H1 (cell line): Measurements from ENCODE around the gene TSN. TPM values are rescaled to one million over a fixed set of nuclear protein-coding genes. Genes with fewer than 3 reads are reported as not detected.

Experiments
- CTCF ChIA-PET: fragments of 300-600 bp; sonication (Branson Sonifier 250); formaldehyde crosslinking; loops from one replicate; lab custom pipeline; 2021; ENCODE audit not compliant: partially characterized antibody; lab: Charles Lee
- POLR2A ChIA-PET: fragments of 300-600 bp; sonication (Branson Sonifier 250); formaldehyde crosslinking; loops from one replicate; lab custom pipeline; 2021; ENCODE audit warnings: inconsistent platforms; ENCODE audit not compliant: partially characterized antibody; lab: Charles Lee
- DNase-seq, 2 experiments: peaks; one replicate each; pipeline versions ENCODE4 v3.0.0 to v3.0.0-alpha.2; 2010 to 2022; ENCODE audit warnings: low spot score in 2 of 2, low read depth in 1 of 2, mixed read lengths in 1 of 2
- FAIRE-seq: peaks from 2 replicates; lab custom pipeline; 2011; peaks lifted over from hg19 to GRCh38; lab: Jason Lieb, UNC
- H2AFZ ChIP-seq: 2 replicates; pipeline ENCODE4 v1.8.1; 2012; ENCODE audit warnings: low read length, inconsistent platforms
- H2AK5ac ChIP-seq: 2 replicates; pipeline ENCODE4 v1.6.1; 2013; ENCODE audit warnings: low read depth, low read length
- H2BK120ac ChIP-seq: replicated peaks from 2 replicates; pipeline ENCODE3; 2013; ENCODE audit warnings: low read depth, low read length, inconsistent platforms
- H2BK12ac ChIP-seq: 2 replicates; pipeline ENCODE4 v1.6.1; 2013; ENCODE audit warnings: low read depth, low read length
- H2BK15ac ChIP-seq: 2 replicates; pipeline ENCODE4 v1.6.1; 2013; ENCODE audit warnings: low read length
- H2BK20ac ChIP-seq: 2 replicates; pipeline ENCODE4 v1.6.1; 2013; ENCODE audit warnings: low read length
- H2BK5ac ChIP-seq: 2 replicates; pipeline ENCODE4 v1.6.1; 2013; ENCODE audit warnings: low read depth, low read length
- H3K14ac ChIP-seq: 2 replicates; pipeline ENCODE4 v1.6.1; 2013; ENCODE audit warnings: inconsistent platforms; ENCODE audit not compliant: insufficient read length
- H3K18ac ChIP-seq: 2 replicates; pipeline ENCODE4 v1.6.1; 2013; ENCODE audit warnings: low read length; ENCODE audit errors: extremely low read depth
- H3K23ac ChIP-seq: 2 replicates; pipeline ENCODE4 v1.6.1; 2013; ENCODE audit warnings: inconsistent platforms; ENCODE audit not compliant: insufficient read length
- H3K23me2 ChIP-seq: 2 replicates; pipeline ENCODE4 v1.6.1; 2013; ENCODE audit warnings: low read depth, low read length
- H3K27ac ChIP-seq: 2 replicates; pipeline ENCODE4 v1.6.1; 2011; ENCODE audit warnings: low read depth, low read length, inconsistent platforms
- H3K27me3 ChIP-seq, 4 experiments: replicated peaks in 1 of 4; 1 replicate in 1 of 4; 2 replicates in 3 of 4; pipeline versions ENCODE4 v1.6.1 to v1.8.1; 2011 to 2013; ENCODE audit warnings: low read length in 3 of 4, mild to moderate bottlenecking in 3 of 4, inconsistent platforms in 2 of 4, mixed read lengths in 2 of 4, moderate library complexity in 1 of 4; ENCODE audit not compliant: control insufficient read depth in 3 of 4, insufficient read depth in 3 of 4; ENCODE audit errors: extremely low read depth in 1 of 4
- H3K36me3 ChIP-seq, 4 experiments: 2 replicates each; pipeline versions ENCODE4 v1.6.1 to v1.8.1; 2011 to 2013; ENCODE audit warnings: mild to moderate bottlenecking in 4 of 4, low read length in 3 of 4, moderate library complexity in 2 of 4, control low read depth in 1 of 4, inconsistent platforms in 1 of 4; ENCODE audit not compliant: insufficient read depth in 4 of 4, control insufficient read depth in 2 of 4
- H3K4ac ChIP-seq: replicated peaks from 2 replicates; pipeline ENCODE3; 2013; ENCODE audit warnings: low read length, low read depth, mixed read lengths, inconsistent platforms; ENCODE audit not compliant: insufficient read length
- H3K4me1 ChIP-seq, 4 experiments: replicated peaks in 1 of 4; 1 replicate in 1 of 4; 2 replicates in 3 of 4; pipeline versions ENCODE4 v1.6.1 to v1.8.1; 2011 to 2013; ENCODE audit warnings: low read length in 3 of 4, inconsistent platforms in 2 of 4, mixed read lengths in 1 of 4; ENCODE audit not compliant: insufficient read depth in 4 of 4, control insufficient read depth in 3 of 4
- H3K4me2 ChIP-seq, 2 experiments: 2 replicates each; pipeline versions ENCODE4 v1.6.1 to v1.8.1; 2011 to 2013; ENCODE audit warnings: low read depth in 2 of 2, low read length in 2 of 2, control low read depth in 1 of 2, inconsistent platforms in 1 of 2, mild to moderate bottlenecking in 1 of 2; ENCODE audit not compliant: insufficient read depth in 1 of 2
- H3K4me3 ChIP-seq, 4 experiments: fragments of 200-600, 300-600 bp in 1 of 4; sonication (generic), shearing (Covaris generic), sonication (Bioruptor Twin) in 1 of 4; 2 replicates each; pipeline versions ENCODE4 v1.5.1 to v1.8.1; 2011 to 2016; ENCODE audit warnings: low read length in 4 of 4, low read depth in 3 of 4, control low read depth in 2 of 4, inconsistent platforms in 2 of 4, mild to moderate bottlenecking in 2 of 4, mixed read lengths in 1 of 4, moderate library complexity in 1 of 4; ENCODE audit not compliant: insufficient read depth in 2 of 4; ENCODE audit errors: extremely low read depth in 1 of 4
- H3K56ac ChIP-seq: replicated peaks from 2 replicates; pipeline ENCODE3; 2013; ENCODE audit warnings: low read depth, mild to moderate bottlenecking, mixed read lengths, low read length, inconsistent platforms; ENCODE audit not compliant: insufficient read length
- H3K79me1 ChIP-seq: 2 replicates; pipeline ENCODE4 v1.6.1; 2013; ENCODE audit warnings: low read depth, low read length, control low read depth
- H3K79me2 ChIP-seq, 2 experiments: 2 replicates each; pipeline versions ENCODE4 v1.6.1 to v1.8.1; 2012 to 2013; ENCODE audit warnings: low read length in 2 of 2, mild to moderate bottlenecking in 2 of 2, inconsistent platforms in 1 of 2; ENCODE audit not compliant: insufficient read depth in 2 of 2, control insufficient read depth in 1 of 2
- H3K9ac ChIP-seq, 4 experiments: replicated peaks in 1 of 4; 1 replicate in 1 of 4; 2 replicates in 3 of 4; pipeline versions ENCODE4 v1.6.1 to v1.8.1; 2011 to 2013; ENCODE audit warnings: low read depth in 3 of 4, low read length in 3 of 4, control low read depth in 2 of 4, mild to moderate bottlenecking in 2 of 4, moderate library complexity in 2 of 4, inconsistent platforms in 1 of 4; ENCODE audit errors: extremely low read depth in 1 of 4
- H3K9me3 ChIP-seq, 2 experiments: 2 replicates each; pipeline versions ENCODE4 v1.6.1 to v1.8.1; 2012 to 2013; ENCODE audit warnings: mild to moderate bottlenecking in 2 of 2, moderate library complexity in 2 of 2, control low read depth in 1 of 2, inconsistent platforms in 1 of 2, low read depth in 1 of 2, low read length in 1 of 2, mixed read lengths in 1 of 2; ENCODE audit not compliant: insufficient read depth in 2 of 2
- H4K20me1 ChIP-seq, 2 experiments: replicated peaks in 1 of 2; 2 replicates each; pipeline versions ENCODE3 to v1.8.1; 2011 to 2013; ENCODE audit warnings: inconsistent platforms in 2 of 2, low read length in 2 of 2, mild to moderate bottlenecking in 1 of 2; ENCODE audit not compliant: insufficient read depth in 2 of 2, control insufficient read depth in 1 of 2
- H4K5ac ChIP-seq: 2 replicates; pipeline ENCODE4 v1.6.1; 2013; ENCODE audit warnings: low read length, low read depth, mixed read lengths, inconsistent platforms; ENCODE audit not compliant: insufficient read length
- H4K8ac ChIP-seq: 2 replicates; pipeline ENCODE4 v1.8.0; 2013; ENCODE audit warnings: mild to moderate bottlenecking, moderate library complexity, low read length, inconsistent platforms; ENCODE audit not compliant: insufficient read depth; ENCODE audit errors: extremely low read depth
- H4K91ac ChIP-seq: replicated peaks from 2 replicates; pipeline ENCODE3; 2013; ENCODE audit warnings: low read length, mixed read lengths, inconsistent platforms; ENCODE audit not compliant: insufficient read length
- SP1 ChIP-seq: IDR thresholded peaks from 2 replicates; pipeline ENCODE4 v1.6.1; 2011; ENCODE audit warnings: low read depth, low read length
- SRF ChIP-seq: IDR thresholded peaks from 2 replicates; pipeline ENCODE4 v1.6.1; 2011; ENCODE audit warnings: mild to moderate bottlenecking, low read depth, low read length, moderate library complexity
- WGBS, 2 experiments: shearing (Covaris generic) in 1 of 2; methylation state at CpG; one replicate each; pipeline versions ENCODE4 v1.1.6 to v1.1.7; 2013 to 2015; ENCODE audit warnings: low lambda C conversion rate in 2 of 2, mixed read lengths in 2 of 2, inconsistent platforms in 1 of 2, low coverage in 1 of 2, missing lambda C conversion rate in 1 of 2; ENCODE audit not compliant: insufficient replicate concordance in 2 of 2, insufficient coverage in 1 of 2, insufficient read length in 1 of 2; ENCODE audit errors: extremely low coverage in 1 of 2, missing lambda C conversion rate in 1 of 2; 5-methylcytosine and 5-hydroxymethylcytosine counted together
- polyA plus RNA-seq, 7 experiments: library from polyadenylated mRNA; depleted of rRNA in 3 of 7; stranded (reverse) in 5 of 7; unstranded in 2 of 7; fragments of >200 nt in 5 of 7; fragments of 200-250 nt in 2 of 7; gene quantifications; 1 replicate in 5 of 7; 2 replicates in 1 of 7; 4 replicates in 1 of 7; pipeline versions ENCODE4 v1.2.1 to v1.2.3, GENCODE V29; 2011 to 2013; ENCODE audit warnings: missing spikeins in 2 of 7, mixed read lengths in 2 of 7
- total RNA-seq: library from RNA; stranded (reverse); fragmentation: NEBNext Ultra II Directional; extraction: Animal tissue kit (Norgen Biotek cat#: 25700); gene quantifications from 2 replicates; pipeline ENCODE4 v1.2.1, GENCODE V29; 2021

The TSN gene
- total and polyA plus RNA-seq, 2 of the 8 experiments (the other 6 are each of a cell fraction or from before 2014, with no cell fraction given) = 44.4 to 96.1 TPM

DNA sequence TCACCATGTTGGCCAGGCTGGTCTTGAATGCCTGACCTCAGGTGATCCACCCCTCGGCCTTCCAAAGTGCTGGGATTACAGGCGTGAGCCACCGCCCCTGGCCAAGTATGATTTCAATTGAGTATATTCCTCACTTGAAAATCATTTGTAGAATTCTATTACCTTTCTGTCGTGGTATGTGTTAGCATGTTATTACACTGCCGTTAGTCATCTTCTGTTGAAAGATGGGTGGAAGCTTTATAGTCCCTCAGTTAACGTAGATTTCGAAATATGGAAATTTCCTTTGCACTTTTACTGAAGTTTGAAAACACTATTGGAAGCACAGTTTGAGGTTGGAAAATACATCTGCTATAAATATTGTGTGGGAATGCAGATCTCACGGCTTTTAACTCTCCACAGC lies 33.5 kb upstream of the TSN start:
- H3K4me3 ChIP-seq = no peak overlapping the region
- H3K23ac ChIP-seq = no peak overlapping the region
- H4K5ac ChIP-seq = no peak overlapping the region
- H3K27ac ChIP-seq = no peak overlapping the region
- no peak overlapping the region for H2BK120ac ChIP-seq
- CTCF ChIA-PET = interaction anchor here (0.9 to 1.5 kb wide), 2 partner anchors 13 to 191 kb away, joined by 4 read pairs; partner anchors contain the start of gene RNU4ATAC
- 89% methylated on average over 8 of the region's 8 CpGs; no CpG with 5 or more reads in 1 of the 2 experiments for WGBS, 2 experiments
- H2AFZ ChIP-seq = no peak overlapping the region
- H3K36me3 ChIP-seq = peaks cover 0 to 5% (median 0%) of the 10 kb centered on the region in 4 experiments; a peak in 3 of 8 replicates
- no peak overlapping the region for H3K4ac ChIP-seq
- H3K27me3 ChIP-seq = no peaks in the 10 kb centered on the region
- no peaks in the 10 kb centered on the region for H3K4me1 ChIP-seq
- H2BK5ac ChIP-seq = no peak overlapping the region
- H4K20me1 ChIP-seq = no peaks in the 10 kb centered on the region
- POLR2A ChIA-PET = interaction anchor here (1.7 kb wide), 1 partner anchor 191 kb away, joined by 5 read pairs; the partner anchor contains the start of gene RNU4ATAC
- no peaks in the 10 kb centered on the region for H3K23me2 ChIP-seq
- TF ChIP-seq SP1 (no peak), SRF (no peak)
- no peak overlapping the region for H3K14ac ChIP-seq
- no peak overlapping the region for H3K18ac ChIP-seq
- H2BK15ac ChIP-seq = no peak overlapping the region
- H2AK5ac ChIP-seq = no peak overlapping the region
- no peak overlapping the region for H3K4me2 ChIP-seq
- H3K9me3 ChIP-seq = no peaks in the 10 kb centered on the region
- DNase-seq (no peak), FAIRE-seq (no peak)
- H4K8ac ChIP-seq = no peak overlapping the region
- H4K91ac ChIP-seq = no peak overlapping the region
- H3K56ac ChIP-seq = no peak overlapping the region
- no peak overlapping the region for H3K9ac ChIP-seq
- no peaks in the 10 kb centered on the region for H3K79me1 ChIP-seq
- H2BK20ac ChIP-seq = no peak overlapping the region
- H2BK12ac ChIP-seq = no peak overlapping the region
- no peaks in the 10 kb centered on the region for H3K79me2 ChIP-seq
